Esophagus squamous epithelium (tissue), 4 donors: Measurements from ENCODE around the gene PHACTR3.

ENCODE experiments used
- CTCF ChIP-seq, 6 experiments: fragments of 450-650 bp in 4 of 6; fragments of 200-600 bp in 2 of 6; sonication (generic) in 2 of 6; IDR thresholded peaks; one replicate each; pipeline ENCODE4 v1.5.1; 2016 to 2019; ENCODE audit warnings: antibody characterized with exemption in 6 of 6, mild to moderate bottlenecking in 4 of 6, moderate library complexity in 4 of 6
- POLR2A ChIP-seq, 4 donors: fragments of 450-650 bp; IDR thresholded peaks; one replicate each; pipeline ENCODE4 v1.6.1; 2017; ENCODE audit warnings: antibody characterized with exemption in 4 of 4, mild to moderate bottlenecking in 4 of 4, moderate library complexity in 3 of 4

GRCh38 chr20:59750209-59750840 lies 146.0 kb downstream of the PHACTR3 start:
- TF ChIP-seq CTCF (IDR thresholded peaks at IDR 0.05) = no peak
- TF ChIP-seq POLR2A (IDR thresholded peaks at IDR 0.05) = no peak
